Activated T-helper 1 cell treated with anti-CD3 and anti-CD28 coated beads, Interleukin-12 subunit alpha, Interleukin-12 subunit beta, Interleukin-2, Interleukin-4 antibody, amounts not matched to agents 30 ng/mL and 10 ng/mL and 1 ng/mL, durations not matched to agents 14 hours and 24 hours and 36 hours (primary cell): Measurements from ENCODE around the gene KRTAP13-3. TPM values are rescaled to one million over a fixed set of nuclear protein-coding genes. Genes with fewer than 3 reads are reported as not detected.

Experiments used
- DNase-seq: peaks from one replicate; pipeline ENCODE4 v3.0.0; 2021; ENCODE audit warnings: low spot score
- H3K27ac Mint-ChIP-seq: one replicate; pipeline ENCODE4 v1.8.0; 2021; ENCODE audit warnings: mild to moderate bottlenecking, mixed read lengths
- H3K27me3 Mint-ChIP-seq: one replicate; pipeline ENCODE4 v1.8.0; 2022; ENCODE audit warnings: mild to moderate bottlenecking, moderate library complexity, mixed read lengths; ENCODE audit not compliant: insufficient read depth
- H3K36me3 Mint-ChIP-seq: one replicate; pipeline ENCODE4 v1.8.0; 2021; ENCODE audit warnings: low read depth, mixed read lengths
- H3K4me1 Mint-ChIP-seq: one replicate; pipeline ENCODE4 v1.8.0; 2021; ENCODE audit warnings: low read depth, mixed read lengths
- H3K4me3 Mint-ChIP-seq: one replicate; pipeline ENCODE4 v1.8.0; 2021; ENCODE audit warnings: mild to moderate bottlenecking, moderate library complexity, mixed read lengths
- H3K9me3 Mint-ChIP-seq: one replicate; pipeline ENCODE4 v1.8.0; 2021; ENCODE audit warnings: mixed read lengths
- intact Hi-C: fragments of 100-400 bp; cut with micrococcal nuclease; formaldehyde crosslinking; loops from one replicate; pipeline ENCODE4 v1.15.1; 2024
- total RNA-seq: library from RNA; stranded (reverse); gene quantifications from 2 replicates; pipeline ENCODE4 v1.2.3, GENCODE V29; 2022

The KRTAP13-3 gene
- total RNA-seq, 1 donor from 2014 or later = not detected

GRCh38 chr21:30408782-30409494 is 16.8 kb downstream of the KRTAP13-3 start:
- no peaks in the 10 kb centered on the region for H3K36me3 Mint-ChIP-seq
- no peaks in the 10 kb centered on the region for H3K9me3 Mint-ChIP-seq
- peak overlapping the region; percentile 47 for H3K4me3 Mint-ChIP-seq
- peaks cover 4% of the 10 kb centered on the region for H3K27me3 Mint-ChIP-seq
- DNase-seq = peak; percentile 2
- H3K27ac Mint-ChIP-seq = no peak overlapping the region
- H3K4me1 Mint-ChIP-seq = no peaks in the 10 kb centered on the region
- intact Hi-C loops = no loop called here

GRCh38 chr21:30395731-30396130 is 30.0 kb downstream of the KRTAP13-3 start, which contains the start of gene KRTAP13-1:
Gene KRTAP13-1 (plus strand): TSS chr21:30396031. CDS start chr21:30396087, 56 bp downstream.
- intact Hi-C loops = no loop called here
- Mint-ChIP-seq H3K27me3 (peaks cover 2% of the 10 kb centered on the region), H3K4me3 (no peak within 1 kb of the TSS), H3K27ac (no peak within 1 kb of the TSS), H3K36me3 (no peaks in the 10 kb centered on the region), H3K9me3 (no peaks in the 10 kb centered on the region), H3K4me1 (no peaks in the 10 kb centered on the region)
- DNase-seq = no peak

GRCh38 chr21:30391492-30392025 is 34.2 kb downstream of the KRTAP13-3 start:
- Mint-ChIP-seq H3K27ac (no peak overlapping the region), H3K4me1 (no peaks in the 10 kb centered on the region), H3K9me3 (no peaks in the 10 kb centered on the region), H3K27me3 (no peaks in the 10 kb centered on the region), H3K4me3 (no peak overlapping the region), H3K36me3 (no peaks in the 10 kb centered on the region)
- intact Hi-C loops = no loop called here
- DNase-seq = no peak

GRCh38 chr21:30382201-30382600 is 43.5 kb downstream of the KRTAP13-3 start:
- no peaks in the 10 kb centered on the region for H3K4me1 Mint-ChIP-seq

More at GRCh38 chr21:30382201-30382600, 43.5 kb downstream of the KRTAP13-3 start:
- Mint-ChIP-seq H3K36me3 (no peaks in the 10 kb centered on the region), H3K27me3 (no peaks in the 10 kb centered on the region), H3K9me3 (no peaks in the 10 kb centered on the region), H3K4me3 (no peak overlapping the region), H3K27ac (no peak overlapping the region)
- no peak for DNase-seq
- intact Hi-C loops = no loop called here

Other genes with a start within 250 kb of the KRTAP13-3 start
- gene CLDN8, start 209.8 kb downstream of the KRTAP13-3 start, total RNA-seq = not detected in 2 replicates
- gene KRTAP24-1, start 143.0 kb downstream of the KRTAP13-3 start, total RNA-seq = not detected in 2 replicates
- not detected in 2 replicates for gene KRTAP25-1, start 136.4 kb downstream of the KRTAP13-3 start, total RNA-seq
- not detected in 2 replicates for gene KRTAP26-1, start 105.6 kb downstream of the KRTAP13-3 start, total RNA-seq
- not detected in 2 replicates for gene KRTAP27-1, start 88.2 kb downstream of the KRTAP13-3 start, total RNA-seq
- not detected in 2 replicates for gene KRTAP23-1, start 77.3 kb downstream of the KRTAP13-3 start, total RNA-seq
- not detected in 2 replicates for gene KRTAP13-2, start 53.7 kb downstream of the KRTAP13-3 start, total RNA-seq
- not detected in 2 replicates for gene KRTAP13-1, start 29.9 kb downstream of the KRTAP13-3 start, total RNA-seq
- gene KRTAP13-4, start 4.3 kb upstream of the KRTAP13-3 start, total RNA-seq = not detected in 2 replicates
- not detected in 2 replicates for gene KRTAP15-1, start 14.3 kb upstream of the KRTAP13-3 start, total RNA-seq
- not detected in 2 replicates for gene KRTAP19-1, start 54.4 kb upstream of the KRTAP13-3 start, total RNA-seq
- not detected in 2 replicates for gene KRTAP19-2, start 61.5 kb upstream of the KRTAP13-3 start, total RNA-seq
- not detected in 2 replicates for gene KRTAP19-3, start 66.1 kb upstream of the KRTAP13-3 start, total RNA-seq
- not detected in 2 replicates for gene KRTAP19-4, start 71.2 kb upstream of the KRTAP13-3 start, total RNA-seq
- not detected in 2 replicates for gene KRTAP19-5, start 76.2 kb upstream of the KRTAP13-3 start, total RNA-seq
- not detected in 2 replicates for gene KRTAP19-6, start 115.9 kb upstream of the KRTAP13-3 start, total RNA-seq
- not detected in 2 replicates for gene KRTAP19-7, start 135.4 kb upstream of the KRTAP13-3 start, total RNA-seq
- not detected in 2 replicates for gene KRTAP22-2, start 164.5 kb upstream of the KRTAP13-3 start, total RNA-seq
- gene KRTAP6-3, start 166.5 kb upstream of the KRTAP13-3 start, total RNA-seq = not detected in 2 replicates
- not detected in 2 replicates for gene KRTAP6-2, start 173.0 kb upstream of the KRTAP13-3 start, total RNA-seq
- not detected in 2 replicates for gene KRTAP22-1, start 175.2 kb upstream of the KRTAP13-3 start, total RNA-seq
- not detected in 2 replicates for gene KRTAP6-1, start 188.0 kb upstream of the KRTAP13-3 start, total RNA-seq
- not detected in 2 replicates for gene KRTAP20-1, start 190.5 kb upstream of the KRTAP13-3 start, total RNA-seq
- gene KRTAP20-4, start 194.7 kb upstream of the KRTAP13-3 start, total RNA-seq = not detected in 2 replicates
- not detected in 2 replicates for gene KRTAP20-2, start 209.3 kb upstream of the KRTAP13-3 start, total RNA-seq
- gene KRTAP20-3, start 216.9 kb upstream of the KRTAP13-3 start, total RNA-seq = not detected in 2 replicates